H9 (cell line): ENCODE measurements around the gene UNC50. TPM values are rescaled to one million over a fixed set of nuclear protein-coding genes. Genes with fewer than 3 reads are reported as not detected.

Experiments
- DNase-seq: peaks from one replicate; pipeline ENCODE4 v3.0.0-alpha.2; 2017
- H2AFZ ChIP-seq: one replicate; pipeline ENCODE4 v1.6.1; 2013; ENCODE audit warnings: mild to moderate bottlenecking, low read length, control low read depth, moderate library complexity
- H2AK5ac ChIP-seq: 2 replicates; pipeline ENCODE4 v1.6.1; 2013; ENCODE audit warnings: low read length, control low read depth, mixed read lengths; ENCODE audit not compliant: insufficient read length
- H2BK120ac ChIP-seq: one replicate; pipeline ENCODE4 v1.6.1; 2013; ENCODE audit warnings: low read depth, mild to moderate bottlenecking, low read length, control low read depth, inconsistent platforms; ENCODE audit not compliant: poor library complexity, severe bottlenecking
- H2BK12ac ChIP-seq: 2 replicates; pipeline ENCODE4 v1.6.1; 2013; ENCODE audit warnings: low read length, control low read depth, mixed read lengths, low read depth; ENCODE audit not compliant: insufficient read length
- H2BK15ac ChIP-seq: 2 replicates; pipeline ENCODE4 v1.6.1; 2013; ENCODE audit warnings: low read depth, low read length, control low read depth
- H2BK20ac ChIP-seq: one replicate; pipeline ENCODE4 v1.6.1; 2013; ENCODE audit warnings: low read depth, mild to moderate bottlenecking, low read length, control low read depth, inconsistent platforms; ENCODE audit not compliant: poor library complexity, severe bottlenecking
- H2BK5ac ChIP-seq: 2 replicates; pipeline ENCODE4 v1.6.1; 2013; ENCODE audit warnings: low read length, control low read depth, mixed read lengths; ENCODE audit not compliant: insufficient read length
- H3K14ac ChIP-seq: 2 replicates; pipeline ENCODE4 v1.6.1; 2013; ENCODE audit warnings: low read length, control low read depth; ENCODE audit not compliant: insufficient read depth
- H3K18ac ChIP-seq: 2 replicates; pipeline ENCODE4 v1.6.1; 2013; ENCODE audit warnings: low read depth, mild to moderate bottlenecking, mixed read lengths, low read length, control low read depth; ENCODE audit not compliant: insufficient read length
- H3K23ac ChIP-seq: 2 replicates; pipeline ENCODE4 v1.6.1; 2013; ENCODE audit warnings: low read length, control low read depth, mixed read lengths, low read depth; ENCODE audit not compliant: insufficient read length
- H3K23me2 ChIP-seq: 2 replicates; pipeline ENCODE4 v1.6.1; 2013; ENCODE audit warnings: low read depth, mild to moderate bottlenecking, mixed read lengths, low read length, control low read depth; ENCODE audit not compliant: insufficient read length, poor library complexity, severe bottlenecking
- H3K27ac ChIP-seq: 2 replicates; pipeline ENCODE4 v1.5.1; 2013; ENCODE audit warnings: low read length, control low read depth, mixed read lengths, low read depth; ENCODE audit not compliant: insufficient read length
- H3K27me3 ChIP-seq: 2 replicates; pipeline ENCODE4 v1.6.1; 2013; ENCODE audit warnings: low read length, control low read depth, inconsistent platforms; ENCODE audit not compliant: insufficient read depth
- H3K4ac ChIP-seq: 2 replicates; pipeline ENCODE4 v1.6.1; 2013; ENCODE audit warnings: low read depth, mild to moderate bottlenecking, control low read depth, inconsistent platforms, low read length, moderate library complexity
- H3K4me1 ChIP-seq: 2 replicates; pipeline ENCODE4 v1.6.1; 2013; ENCODE audit warnings: low read length, control low read depth, inconsistent platforms; ENCODE audit not compliant: insufficient read depth
- H3K4me2 ChIP-seq: 2 replicates; pipeline ENCODE4 v1.6.1; 2013; ENCODE audit warnings: low read length, control low read depth, mixed read lengths; ENCODE audit not compliant: insufficient read length, insufficient read depth
- H3K56ac ChIP-seq: 2 replicates; pipeline ENCODE4 v1.6.1; 2013; ENCODE audit warnings: low read depth, mild to moderate bottlenecking, mixed read lengths, low read length, control low read depth; ENCODE audit not compliant: insufficient read length
- H3K79me1 ChIP-seq: 2 replicates; pipeline ENCODE4 v1.6.1; 2013; ENCODE audit warnings: low read depth, mild to moderate bottlenecking, moderate library complexity, low read length, control low read depth, inconsistent platforms; ENCODE audit not compliant: insufficient read depth, poor library complexity, severe bottlenecking
- H3K79me2 ChIP-seq: 2 replicates; pipeline ENCODE4 v1.6.1; 2013; ENCODE audit warnings: low read length, control low read depth, inconsistent platforms; ENCODE audit not compliant: insufficient read depth
- H3K9ac ChIP-seq: 2 replicates; pipeline ENCODE4 v1.6.1; 2013; ENCODE audit warnings: low read length, control low read depth, mixed read lengths; ENCODE audit not compliant: insufficient read length; ENCODE audit errors: extremely low read depth
- H3K9me3 ChIP-seq: one replicate; pipeline ENCODE4 v1.6.1; 2013; ENCODE audit warnings: low read depth, low read length, inconsistent platforms; ENCODE audit not compliant: control insufficient read depth
- H3T11ph ChIP-seq: one replicate; pipeline ENCODE4 v1.6.1; 2013; ENCODE audit warnings: mild to moderate bottlenecking, low read length, control low read depth, inconsistent platforms
- H4K20me1 ChIP-seq: one replicate; pipeline ENCODE4 v1.6.1; 2013; ENCODE audit not compliant: control insufficient read depth, insufficient read length, insufficient read depth
- H4K5ac ChIP-seq: 2 replicates; pipeline ENCODE4 v1.6.1; 2013; ENCODE audit warnings: low read depth, mild to moderate bottlenecking, mixed read lengths, low read length, control low read depth; ENCODE audit not compliant: insufficient read length
- H4K8ac ChIP-seq: replicated peaks from 2 replicates; pipeline ENCODE4 v1.6.1; 2013; ENCODE audit warnings: low read length, control low read depth, mixed read lengths, low read depth; ENCODE audit not compliant: insufficient read length
- H4K91ac ChIP-seq: 2 replicates; pipeline ENCODE4 v1.6.1; 2013; ENCODE audit warnings: low read depth, mild to moderate bottlenecking, moderate library complexity, mixed read lengths, low read length, control low read depth; ENCODE audit not compliant: insufficient read length
- H3K27ac Mint-ChIP-seq, 3 experiments: 2 replicates in 2 of 3; 3 replicates in 1 of 3; pipeline ENCODE4 v1.8.0; 2020 to 2021; ENCODE audit warnings: mixed read lengths in 3 of 3, mild to moderate bottlenecking in 1 of 3, moderate library complexity in 1 of 3
- H3K27me3 Mint-ChIP-seq: 2 replicates; pipeline ENCODE4 v1.8.0; 2021; ENCODE audit warnings: low read depth, mild to moderate bottlenecking, moderate library complexity, mixed read lengths
- H3K36me3 Mint-ChIP-seq, 3 experiments: 2 replicates in 2 of 3; 3 replicates in 1 of 3; pipeline ENCODE4 v1.8.0; 2020 to 2021; ENCODE audit warnings: low read depth in 3 of 3, mixed read lengths in 3 of 3; ENCODE audit not compliant: insufficient read depth in 1 of 3
- H3K4me1 Mint-ChIP-seq, 2 experiments: 2 replicates each; pipeline ENCODE4 v1.8.0; 2020; ENCODE audit warnings: mixed read lengths in 2 of 2
- H3K4me3 Mint-ChIP-seq, 2 experiments: 2 replicates in 1 of 2; 3 replicates in 1 of 2; pipeline ENCODE4 v1.8.0; 2020 to 2021; ENCODE audit warnings: mild to moderate bottlenecking in 2 of 2, mixed read lengths in 2 of 2, moderate library complexity in 1 of 2
- H3K9me3 Mint-ChIP-seq, 2 experiments: 2 replicates in 1 of 2; 3 replicates in 1 of 2; pipeline ENCODE4 v1.8.0; 2020; ENCODE audit warnings: mild to moderate bottlenecking in 2 of 2, mixed read lengths in 2 of 2, moderate library complexity in 1 of 2
- WGBS: extraction: QIAGEN DNeasy Blood & Tissue Kit; methylation state at CpG from one replicate; pipeline ENCODE4 v1.1.7; 2013; ENCODE audit warnings: missing lambda C conversion rate, low lambda C conversion rate, mixed read lengths; ENCODE audit not compliant: insufficient read length; ENCODE audit errors: extremely low coverage; 5-methylcytosine and 5-hydroxymethylcytosine counted together
- total RNA-seq: library from RNA; stranded (reverse); gene quantifications from 2 replicates; pipeline ENCODE4 v1.2.1, GENCODE V29; 2021
- TF ChIP-seq, protein P1 (sequence below): fragments of 200-600 bp; sonication (generic); conservative IDR thresholded peaks from 3 replicates; pipeline ENCODE4 v1.8.0; 2021; ENCODE audit warnings: antibody characterized with exemption, mild to moderate bottlenecking

UNC50 gene
- total RNA-seq, 1 experiment from 2014 or later = 35.4 TPM

DNA sequence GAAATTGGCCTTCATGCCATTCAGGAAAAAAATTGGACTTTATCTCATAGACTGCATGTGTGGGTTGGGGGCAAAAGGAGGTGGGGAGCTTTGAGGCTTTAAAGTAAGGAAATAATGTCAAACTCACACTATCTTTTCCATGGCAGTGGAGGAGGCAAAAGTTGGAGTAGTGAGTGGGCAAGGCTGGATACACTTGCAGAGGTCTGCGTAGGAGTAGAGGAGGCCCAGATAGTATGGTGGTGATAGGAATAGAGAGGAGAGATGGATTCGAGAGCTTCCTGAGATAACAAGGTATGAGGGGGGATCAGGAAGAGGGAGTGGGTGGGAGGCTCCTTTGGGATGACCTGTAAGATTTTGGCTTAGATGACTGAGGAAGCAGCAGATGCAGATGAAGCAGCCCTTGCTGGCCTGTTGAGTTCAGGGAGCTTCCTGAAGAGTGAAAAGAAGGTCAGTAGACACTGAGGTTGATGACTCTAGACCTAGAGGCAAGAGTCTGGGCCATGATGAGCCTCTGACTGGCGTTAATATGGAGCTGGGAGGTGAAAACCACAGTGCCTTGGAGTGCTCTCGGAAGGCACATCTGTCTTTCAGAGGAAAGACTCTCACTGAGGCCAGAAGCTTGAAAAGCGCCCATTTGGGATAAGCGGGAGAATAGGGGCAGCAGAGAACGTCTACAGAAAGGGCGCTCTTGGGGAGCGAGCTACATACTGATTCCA is 5.8 kb downstream of the UNC50 start:
- Histone ChIP-seq H3T11ph (no peak overlapping the region), H2BK12ac (no peak overlapping the region), H3K56ac (no peak overlapping the region), H3K9me3 (no peaks in the 10 kb centered on the region), H3K14ac (no peak overlapping the region), H2AK5ac (no peak overlapping the region), H3K27ac (no peak overlapping the region), H3K4me2 (no peak overlapping the region), H2BK15ac (no peak overlapping the region), H3K4me1 (no peaks in the 10 kb centered on the region), H3K4ac (no peak overlapping the region), H2BK120ac (no peak overlapping the region), H2AFZ (no peak overlapping the region), H4K20me1 (no peaks in the 10 kb centered on the region), H3K9ac (no peak overlapping the region), H3K79me1 (no peaks in the 10 kb centered on the region), H3K27me3 (no peaks in the 10 kb centered on the region), H3K23ac (no peak overlapping the region), H2BK20ac (no peak overlapping the region), H3K23me2 (peaks cover 3% of the 10 kb centered on the region), H4K8ac (no peak overlapping the region), H4K91ac (no peak overlapping the region), H4K5ac (no peak overlapping the region), H3K18ac (no peak overlapping the region), H2BK5ac (no peak overlapping the region), H3K79me2 (no peaks in the 10 kb centered on the region)
- Mint-ChIP-seq H3K4me1 (peaks cover 7 to 9% of the 10 kb centered on the region in 2 experiments), H3K27me3 (no peaks in the 10 kb centered on the region), H3K36me3 (peaks cover 18 to 70% (median 68%) of the 10 kb centered on the region in 3 experiments; a peak in 6 of 7 replicates), H3K9me3 (no peaks in the 10 kb centered on the region), H3K27ac (no peak overlapping the region), H3K4me3 (no peak overlapping the region; a peak in 2 of 5 replicates)
- no CpG with 5 or more reads among the region's 9 CpGs for WGBS
- no peak for DNase-seq
- TF ChIP-seq, protein P1, sequence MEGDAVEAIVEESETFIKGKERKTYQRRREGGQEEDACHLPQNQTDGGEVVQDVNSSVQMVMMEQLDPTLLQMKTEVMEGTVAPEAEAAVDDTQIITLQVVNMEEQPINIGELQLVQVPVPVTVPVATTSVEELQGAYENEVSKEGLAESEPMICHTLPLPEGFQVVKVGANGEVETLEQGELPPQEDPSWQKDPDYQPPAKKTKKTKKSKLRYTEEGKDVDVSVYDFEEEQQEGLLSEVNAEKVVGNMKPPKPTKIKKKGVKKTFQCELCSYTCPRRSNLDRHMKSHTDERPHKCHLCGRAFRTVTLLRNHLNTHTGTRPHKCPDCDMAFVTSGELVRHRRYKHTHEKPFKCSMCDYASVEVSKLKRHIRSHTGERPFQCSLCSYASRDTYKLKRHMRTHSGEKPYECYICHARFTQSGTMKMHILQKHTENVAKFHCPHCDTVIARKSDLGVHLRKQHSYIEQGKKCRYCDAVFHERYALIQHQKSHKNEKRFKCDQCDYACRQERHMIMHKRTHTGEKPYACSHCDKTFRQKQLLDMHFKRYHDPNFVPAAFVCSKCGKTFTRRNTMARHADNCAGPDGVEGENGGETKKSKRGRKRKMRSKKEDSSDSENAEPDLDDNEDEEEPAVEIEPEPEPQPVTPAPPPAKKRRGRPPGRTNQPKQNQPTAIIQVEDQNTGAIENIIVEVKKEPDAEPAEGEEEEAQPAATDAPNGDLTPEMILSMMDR = no peak
